Measurements from ENCODE around the gene FCER2.

DNA sequence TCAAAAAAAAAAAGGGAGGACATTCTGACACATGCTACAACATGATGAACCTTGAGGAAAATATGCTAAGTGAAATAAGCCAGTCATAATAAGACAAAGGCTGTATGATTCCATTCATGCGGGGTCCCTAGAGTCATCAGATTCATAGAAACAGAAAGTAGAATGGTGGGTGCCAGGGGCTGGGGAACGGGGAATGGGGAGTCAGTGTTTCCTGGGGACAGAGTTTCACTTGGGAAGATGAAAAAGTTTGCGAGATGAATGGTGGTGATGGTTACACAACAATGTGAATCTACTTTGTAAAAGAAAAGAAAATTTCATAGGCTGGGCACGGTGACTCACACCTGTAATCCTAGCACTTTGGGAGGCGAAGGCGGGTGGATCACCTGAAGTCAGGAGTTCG is 36.1 kb upstream of the FCER2 start:
- TF ChIP-seq POLR2A (IDR thresholded peaks at IDR 0.05) (no peak), POLR2AphosphoS5 (IDR thresholded peaks at IDR 0.05) (no peak)
- TF ChIP-seq, protein P1, sequence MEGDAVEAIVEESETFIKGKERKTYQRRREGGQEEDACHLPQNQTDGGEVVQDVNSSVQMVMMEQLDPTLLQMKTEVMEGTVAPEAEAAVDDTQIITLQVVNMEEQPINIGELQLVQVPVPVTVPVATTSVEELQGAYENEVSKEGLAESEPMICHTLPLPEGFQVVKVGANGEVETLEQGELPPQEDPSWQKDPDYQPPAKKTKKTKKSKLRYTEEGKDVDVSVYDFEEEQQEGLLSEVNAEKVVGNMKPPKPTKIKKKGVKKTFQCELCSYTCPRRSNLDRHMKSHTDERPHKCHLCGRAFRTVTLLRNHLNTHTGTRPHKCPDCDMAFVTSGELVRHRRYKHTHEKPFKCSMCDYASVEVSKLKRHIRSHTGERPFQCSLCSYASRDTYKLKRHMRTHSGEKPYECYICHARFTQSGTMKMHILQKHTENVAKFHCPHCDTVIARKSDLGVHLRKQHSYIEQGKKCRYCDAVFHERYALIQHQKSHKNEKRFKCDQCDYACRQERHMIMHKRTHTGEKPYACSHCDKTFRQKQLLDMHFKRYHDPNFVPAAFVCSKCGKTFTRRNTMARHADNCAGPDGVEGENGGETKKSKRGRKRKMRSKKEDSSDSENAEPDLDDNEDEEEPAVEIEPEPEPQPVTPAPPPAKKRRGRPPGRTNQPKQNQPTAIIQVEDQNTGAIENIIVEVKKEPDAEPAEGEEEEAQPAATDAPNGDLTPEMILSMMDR (IDR thresholded peaks at IDR 0.05 in 8 of 11, conservative IDR thresholded peaks at IDR 0.05 in 3 of 11), result no peak
